Rectal smooth muscle tissue (tissue), 1 donor: ENCODE measurements around the gene DMXL1.
A peak's percentile ranks its signal among the peaks of the same experiment; 100 is the strongest.

Source experiments
- H3K27ac ChIP-seq: one replicate; pipeline ENCODE4 v1.7.0; 2013; ENCODE audit warnings: low read depth, low read length, inconsistent platforms
- H3K27me3 ChIP-seq: one replicate; pipeline ENCODE4 v1.7.0; 2013; ENCODE audit warnings: low read length; ENCODE audit not compliant: control insufficient read depth, insufficient read depth
- H3K36me3 ChIP-seq: one replicate; pipeline ENCODE4 v1.7.0; 2013; ENCODE audit warnings: low read length; ENCODE audit not compliant: control insufficient read depth, insufficient read depth
- H3K4me1 ChIP-seq: one replicate; pipeline ENCODE4 v1.7.0; 2013; ENCODE audit warnings: low read length; ENCODE audit not compliant: control insufficient read depth, insufficient read depth
- H3K4me3 ChIP-seq: one replicate; pipeline ENCODE4 v1.7.0; 2013; ENCODE audit warnings: low read length
- H3K9ac ChIP-seq: one replicate; pipeline ENCODE4 v1.7.0; 2013; ENCODE audit warnings: low read length

The DMXL1 gene, protein sequence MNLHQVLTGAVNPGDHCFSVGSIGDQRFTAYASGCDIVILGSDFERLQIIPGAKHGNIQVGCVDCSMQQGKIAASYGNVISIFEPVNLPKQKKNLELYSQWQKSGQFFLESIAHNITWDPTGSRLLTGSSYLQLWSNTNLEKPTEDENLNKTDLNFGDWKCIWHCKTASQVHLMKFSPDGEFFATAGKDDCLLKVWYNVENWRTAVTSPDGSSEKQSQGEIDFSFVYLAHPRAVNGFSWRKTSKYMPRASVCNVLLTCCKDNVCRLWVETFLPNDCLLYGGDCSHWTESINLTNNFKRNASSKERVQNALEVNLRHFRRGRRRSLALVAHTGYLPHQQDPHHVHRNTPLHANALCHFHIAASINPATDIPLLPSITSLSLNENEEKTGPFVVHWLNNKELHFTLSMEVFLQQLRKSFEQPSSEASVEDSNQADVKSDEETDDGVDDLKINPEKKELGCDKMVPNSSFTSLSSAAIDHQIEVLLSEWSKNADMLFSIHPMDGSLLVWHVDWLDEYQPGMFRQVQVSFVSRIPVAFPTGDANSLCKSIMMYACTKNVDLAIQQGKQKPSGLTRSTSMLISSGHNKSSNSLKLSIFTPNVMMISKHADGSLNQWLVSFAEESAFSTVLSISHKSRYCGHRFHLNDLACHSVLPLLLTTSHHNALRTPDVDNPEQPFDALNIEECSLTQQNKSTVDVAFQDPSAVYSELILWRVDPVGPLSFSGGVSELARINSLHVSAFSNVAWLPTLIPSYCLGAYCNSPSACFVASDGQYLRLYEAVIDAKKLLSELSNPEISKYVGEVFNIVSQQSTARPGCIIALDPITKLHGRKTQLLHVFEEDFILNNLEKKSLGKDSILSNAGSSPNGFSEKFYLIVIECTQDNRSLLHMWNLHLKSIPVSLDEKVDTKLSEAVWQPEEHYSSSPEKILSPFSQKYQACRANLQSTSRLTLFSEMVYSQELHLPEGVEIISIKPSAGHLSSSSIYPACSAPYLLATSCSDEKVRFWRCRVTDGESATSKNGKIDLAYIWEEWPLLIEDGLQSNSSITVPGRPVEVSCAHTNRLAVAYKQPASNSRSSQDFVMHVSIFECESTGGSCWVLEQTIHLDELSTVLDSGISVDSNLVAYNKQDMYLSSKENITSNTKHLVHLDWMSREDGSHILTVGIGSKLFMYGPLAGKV (N-terminal part only)

DNA sequence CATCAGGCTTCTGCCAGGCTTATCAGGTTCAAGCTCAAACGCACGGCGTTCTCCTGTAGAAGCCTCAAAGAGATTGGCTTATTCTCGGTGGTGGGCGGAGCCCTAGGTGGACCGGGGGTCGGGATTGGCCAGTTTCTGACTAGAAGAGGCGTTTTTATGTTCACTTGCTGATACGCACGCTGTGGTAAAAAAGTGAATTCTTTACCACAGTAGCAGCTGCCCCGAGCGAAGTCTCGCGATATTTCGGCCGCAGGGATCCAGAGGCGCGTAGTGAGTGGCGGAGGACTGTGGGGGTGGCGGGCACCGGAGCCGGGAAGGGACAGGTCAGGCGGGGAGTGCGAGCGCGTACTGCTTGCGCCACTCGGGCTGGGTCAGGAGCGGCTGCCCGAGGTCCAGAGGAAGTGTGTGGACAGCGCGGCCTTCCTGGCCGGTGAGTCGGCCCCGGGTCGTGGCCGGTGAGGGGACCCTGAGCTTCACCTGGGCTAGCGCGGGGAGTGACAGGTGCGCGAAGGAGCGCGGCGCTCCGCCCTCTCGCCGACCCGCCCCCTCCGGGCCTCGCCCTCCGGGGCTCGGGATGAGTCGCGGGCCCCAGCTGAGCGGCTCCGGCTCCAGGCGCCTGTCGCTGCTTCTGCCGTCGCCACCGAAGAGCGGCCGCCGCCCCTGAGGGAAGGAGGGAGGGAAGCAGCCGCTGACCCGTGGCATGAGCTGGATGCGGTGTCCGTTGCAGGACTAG, at the start of gene DMXL1:
TSS of gene DMXL1 (plus strand) at position 260 of the 733 bp plus-strand sequence. CDS start 483 bp downstream, outside the sequence.
- H3K27ac ChIP-seq: peak within 1 kb of the TSS; percentile 98
- H3K9ac ChIP-seq: peak within 1 kb of the TSS; percentile 99
- peak within 1 kb of the TSS; percentile 99 for H3K4me3 ChIP-seq
- H3K4me1 ChIP-seq: peaks cover 9% of the 10 kb centered on the region
- H3K27me3 ChIP-seq: no peaks in the 10 kb centered on the region
- H3K36me3 ChIP-seq: no peaks in the 10 kb centered on the region

DNA sequence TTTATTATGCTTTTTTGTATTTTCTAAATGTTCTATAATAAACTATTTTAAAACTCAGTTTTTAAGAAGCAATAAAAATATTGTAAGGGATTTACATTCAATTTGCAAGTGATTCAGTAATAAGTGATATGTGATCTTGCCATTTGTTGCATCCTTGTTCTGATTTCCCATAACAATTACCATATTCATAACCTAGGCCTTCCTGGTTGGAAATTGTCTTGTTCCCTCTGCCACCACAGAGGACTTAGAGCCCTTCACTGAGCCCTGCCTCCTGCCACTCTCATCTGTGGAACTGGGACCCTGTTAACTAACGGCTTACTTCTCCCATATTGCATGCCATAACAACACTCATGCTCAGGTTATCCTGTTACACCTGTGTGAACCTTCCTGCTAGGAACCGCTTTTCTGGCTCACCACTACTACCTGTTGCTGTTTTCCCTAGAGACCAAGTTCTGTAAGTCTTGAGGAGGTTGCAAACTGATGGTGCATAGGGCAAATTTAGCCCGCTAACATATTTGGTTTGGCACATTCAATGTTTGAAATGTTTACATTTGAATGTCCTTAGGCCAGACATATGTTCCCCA, 49.6 kb upstream of the DMXL1 start:
- no peaks in the 10 kb centered on the region for H3K36me3 ChIP-seq
- no peak overlapping the region for H3K27ac ChIP-seq
- no peaks in the 10 kb centered on the region for H3K4me1 ChIP-seq
- H3K4me3 ChIP-seq: no peak overlapping the region
- H3K9ac ChIP-seq: no peak overlapping the region
- no peaks in the 10 kb centered on the region for H3K27me3 ChIP-seq

DNA sequence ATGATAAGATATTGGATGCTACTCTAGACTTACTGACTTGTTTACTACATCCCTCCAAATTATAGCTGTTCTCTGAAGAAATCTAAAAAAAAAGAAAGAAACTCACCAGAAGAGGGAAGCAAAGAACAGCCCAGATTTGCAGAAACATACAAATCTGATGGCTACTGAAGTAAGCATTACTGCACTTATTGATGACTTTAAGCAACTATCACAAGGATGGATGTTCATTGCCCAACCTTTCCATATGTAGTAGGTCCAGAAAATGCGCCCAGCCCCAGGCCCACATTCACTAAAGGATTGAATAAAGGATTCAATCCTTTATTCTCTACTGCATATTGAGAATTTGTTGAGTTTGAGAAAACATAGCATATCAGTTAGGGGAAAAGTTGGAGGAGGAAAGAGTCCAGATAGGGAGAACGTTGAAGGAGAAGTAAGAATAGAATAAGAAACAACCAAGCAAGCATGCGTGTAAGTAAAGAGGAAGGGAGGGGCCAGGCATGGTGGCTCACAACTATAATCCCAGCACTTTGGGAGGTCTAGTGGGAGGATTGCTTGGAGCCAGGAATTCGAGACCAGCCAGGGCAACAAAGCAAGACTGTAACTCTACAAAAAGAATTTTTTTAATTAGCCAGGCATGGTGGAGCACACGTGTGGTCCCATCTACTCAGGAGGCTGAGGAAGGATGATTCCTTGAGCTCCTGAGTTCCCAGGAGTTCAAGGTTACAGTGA, 48.7 kb upstream of the DMXL1 start:
- H3K27ac ChIP-seq: no peak overlapping the region
- H3K4me1 ChIP-seq: no peaks in the 10 kb centered on the region
- H3K36me3 ChIP-seq: no peaks in the 10 kb centered on the region
- no peak overlapping the region for H3K4me3 ChIP-seq
- H3K27me3 ChIP-seq: no peaks in the 10 kb centered on the region
- no peak overlapping the region for H3K9ac ChIP-seq

DNA sequence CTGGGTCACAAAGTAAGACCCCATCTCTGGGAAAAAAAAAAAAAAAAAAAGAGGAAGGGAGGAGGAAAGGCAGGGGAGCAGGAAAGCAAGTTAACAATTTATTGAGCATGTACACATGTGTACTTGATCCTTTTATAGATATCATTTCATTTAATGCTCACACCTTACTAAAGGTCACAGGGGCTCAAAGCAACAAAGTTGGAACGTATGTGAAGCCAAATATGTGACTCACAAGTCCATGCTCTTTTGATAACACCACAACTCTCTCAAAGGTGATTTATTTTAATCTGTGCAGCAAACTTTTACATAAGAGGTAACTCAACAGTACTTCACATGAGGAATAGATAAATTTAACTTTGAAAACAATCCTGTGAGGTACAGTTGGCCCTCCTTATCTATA, 48.1 kb upstream of the DMXL1 start:
- no peak overlapping the region for H3K27ac ChIP-seq
- H3K9ac ChIP-seq: no peak overlapping the region
- no peaks in the 10 kb centered on the region for H3K4me1 ChIP-seq
- no peaks in the 10 kb centered on the region for H3K36me3 ChIP-seq
- H3K27me3 ChIP-seq: no peaks in the 10 kb centered on the region
- no peak overlapping the region for H3K4me3 ChIP-seq

DNA sequence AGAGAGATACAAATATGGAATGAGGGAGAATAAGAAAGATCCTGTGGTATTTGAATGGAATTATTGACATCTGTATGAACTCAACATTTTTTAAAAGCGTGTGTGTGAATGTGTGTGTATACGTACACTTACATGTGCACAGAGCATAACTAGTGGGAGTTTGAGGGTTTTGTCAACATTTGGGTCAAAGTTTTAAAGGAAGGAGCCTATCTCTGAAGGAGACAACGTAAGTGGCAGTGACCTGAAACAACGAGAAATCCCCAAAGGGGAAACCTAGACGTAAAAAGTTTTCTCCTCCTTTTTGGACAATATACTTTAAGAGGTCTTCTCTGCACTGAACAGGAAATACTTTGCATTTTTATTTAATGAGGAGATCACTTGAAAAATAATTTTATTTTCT, 42.3 kb upstream of the DMXL1 start:
- H3K27me3 ChIP-seq: no peaks in the 10 kb centered on the region
- H3K4me3 ChIP-seq: no peak overlapping the region
- no peak overlapping the region for H3K9ac ChIP-seq
- no peaks in the 10 kb centered on the region for H3K4me1 ChIP-seq
- no peak overlapping the region for H3K27ac ChIP-seq
- H3K36me3 ChIP-seq: no peaks in the 10 kb centered on the region

GRCh38 chr5:119031011-119031886, 39.6 kb upstream of the DMXL1 start:
- H3K36me3 ChIP-seq: no peaks in the 10 kb centered on the region
- H3K9ac ChIP-seq: no peak overlapping the region
- H3K27me3 ChIP-seq: no peaks in the 10 kb centered on the region
- no peak overlapping the region for H3K27ac ChIP-seq
- H3K4me1 ChIP-seq: no peaks in the 10 kb centered on the region
- no peak overlapping the region for H3K4me3 ChIP-seq

DNA sequence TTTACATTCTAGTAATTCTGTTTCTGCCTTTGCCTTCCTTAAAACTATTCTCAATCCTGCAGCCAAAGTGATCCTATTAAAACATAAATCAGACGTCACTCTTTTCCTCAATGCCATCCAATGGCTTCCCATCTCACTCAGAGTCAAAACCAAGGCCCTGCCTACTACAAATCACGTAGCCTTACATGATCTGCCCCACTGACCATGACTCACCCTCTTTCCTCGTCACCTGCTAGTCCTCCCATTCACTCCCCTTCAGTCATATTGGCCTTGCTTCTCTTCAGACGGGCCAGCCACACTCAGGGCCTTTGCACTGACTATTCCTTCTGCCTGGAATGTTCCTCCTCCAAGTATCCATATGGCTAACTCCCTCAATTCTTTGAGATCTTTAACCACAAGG, 39.0 kb upstream of the DMXL1 start:
- Histone ChIP-seq H3K9ac (no peak overlapping the region), H3K4me3 (no peak overlapping the region), H3K4me1 (no peaks in the 10 kb centered on the region), H3K27ac (no peak overlapping the region), H3K27me3 (no peaks in the 10 kb centered on the region), H3K36me3 (no peaks in the 10 kb centered on the region)

- no peak overlapping the region for H3K4me3 ChIP-seq
- H3K36me3 ChIP-seq: no peaks in the 10 kb centered on the region
- no peak overlapping the region for H3K27ac ChIP-seq
- H3K4me1 ChIP-seq: no peaks in the 10 kb centered on the region
- H3K27me3 ChIP-seq: no peaks in the 10 kb centered on the region
- H3K9ac ChIP-seq: no peak overlapping the region
Observed at GRCh38 chr5:119032656-119033055, 38.2 kb upstream of the DMXL1 start.

DNA sequence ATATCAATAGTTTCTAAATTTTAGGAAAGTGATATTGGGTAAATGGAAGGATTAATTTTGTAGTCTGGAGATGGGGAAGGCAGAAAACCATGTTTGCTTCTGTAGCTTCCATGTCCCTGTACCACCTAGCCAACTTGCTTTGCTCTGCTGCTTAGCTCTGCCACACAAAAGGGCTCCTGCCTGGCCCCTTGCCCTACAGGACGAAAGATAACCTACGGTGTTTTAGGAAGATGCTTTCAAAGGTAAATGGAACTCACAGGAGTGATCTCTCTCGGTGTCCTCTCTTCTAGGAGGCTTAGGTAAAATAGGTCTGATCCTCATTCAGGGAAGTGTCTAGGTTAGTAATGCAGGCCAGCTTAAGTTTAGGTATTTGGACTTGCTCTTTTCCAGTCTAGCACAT, 37.8 kb upstream of the DMXL1 start:
- Histone ChIP-seq H3K27ac (no peak overlapping the region), H3K36me3 (no peaks in the 10 kb centered on the region), H3K4me1 (no peaks in the 10 kb centered on the region), H3K27me3 (no peaks in the 10 kb centered on the region), H3K4me3 (no peak overlapping the region), H3K9ac (no peak overlapping the region)

- no peak overlapping the region for H3K27ac ChIP-seq
- no peaks in the 10 kb centered on the region for H3K36me3 ChIP-seq
- H3K4me3 ChIP-seq: no peak overlapping the region
- H3K27me3 ChIP-seq: no peaks in the 10 kb centered on the region
- H3K9ac ChIP-seq: no peak overlapping the region
- H3K4me1 ChIP-seq: no peaks in the 10 kb centered on the region
Observed at GRCh38 chr5:119036101-119036762, 34.7 kb upstream of the DMXL1 start.
